HepG2 (cell line): ENCODE results near the gene DNAJC30. TPM values are rescaled to one million over a fixed set of nuclear protein-coding genes. Genes with fewer than 3 reads are reported as not detected.

Source experiments
- JDP2 ChIP-seq: sonication (generic); formaldehyde crosslinking; IDR thresholded peaks from 2 replicates; pipeline ENCODE4 v1.8.1; 2022; ENCODE audit warnings: missing genetic modification reagents, borderline replicate concordance
- KAT7 ChIP-seq: IDR thresholded peaks from 2 replicates; pipeline ENCODE4 v1.6.1; 2018; ENCODE audit warnings: borderline replicate concordance, missing compliant biosample characterization
- MAFG ChIP-seq: sonication (generic); formaldehyde crosslinking; IDR thresholded peaks from 2 replicates; pipeline ENCODE4 v1.5.1; 2020; ENCODE audit warnings: mild to moderate bottlenecking, missing genetic modification reagents
- MAFK ChIP-seq, 2 experiments: IDR thresholded peaks in 1 of 2; conservative IDR thresholded peaks in 1 of 2; 2 replicates each; pipeline ENCODE4 v1.6.1; 2011; ENCODE audit warnings: improper control_type of control experiment in 2 of 2, low read length in 2 of 2
- NR2F2 ChIP-seq: IDR thresholded peaks from 2 replicates; pipeline ENCODE4 v1.6.1; 2012; ENCODE audit warnings: low read depth, inconsistent platforms, borderline replicate concordance
- SMC3 ChIP-seq: IDR thresholded peaks from 2 replicates; pipeline ENCODE4 v1.6.1; 2011; ENCODE audit warnings: low read length, improper control_type of control experiment
- TRIM24 ChIP-seq: sonication (generic); formaldehyde crosslinking; IDR thresholded peaks from 2 replicates; pipeline ENCODE4 v1.8.0; 2022; ENCODE audit warnings: mild to moderate bottlenecking, missing genetic modification reagents
- ZFP36L1 ChIP-seq: sonication (generic); formaldehyde crosslinking; IDR thresholded peaks from 2 replicates; pipeline ENCODE4 v1.8.0; 2022; ENCODE audit warnings: mild to moderate bottlenecking, missing genetic modification reagents, moderate library complexity
- ZNF3 ChIP-seq: IDR thresholded peaks from 2 replicates; pipeline ENCODE4 v1.7.0; 2017; ENCODE audit warnings: inconsistent platforms
- ZNF512 ChIP-seq: sonication (generic); formaldehyde crosslinking; IDR thresholded peaks from 2 replicates; pipeline ENCODE4 v1.4.0; 2020; ENCODE audit warnings: mild to moderate bottlenecking, missing genetic modification reagents
- ZNF552 ChIP-seq: sonication (generic); formaldehyde crosslinking; IDR thresholded peaks from 2 replicates; pipeline ENCODE4 v1.9.0; 2022; ENCODE audit warnings: missing genetic modification reagents, mild to moderate bottlenecking, borderline replicate concordance
- ZNF724P ChIP-seq: sonication (generic); formaldehyde crosslinking; IDR thresholded peaks from 2 replicates; pipeline ENCODE4 v1.8.0; 2022; ENCODE audit warnings: missing genetic modification reagents, borderline replicate concordance
- ZNF768 ChIP-seq: sonication (generic); formaldehyde crosslinking; IDR thresholded peaks from 2 replicates; pipeline ENCODE4 v1.4.0; 2020; ENCODE audit warnings: missing genetic modification reagents
- polyA plus RNA-seq, 8 experiments: library from polyadenylated mRNA; depleted of rRNA in 3 of 8; stranded (reverse) in 7 of 8; unstranded in 1 of 8; fragments of >200 nt; fragmentation: Illumina TruSeq in 4 of 8; extraction: Trizol in 4 of 8; gene quantifications; 2 replicates each; pipeline versions ENCODE4 v1.2.1 to v1.2.3, GENCODE V29; 2011 to 2016; ENCODE audit warnings: low read depth in 4 of 8, missing spikeins in 1 of 8, mixed read lengths in 1 of 8; ENCODE audit not compliant: insufficient read depth in 1 of 8
- total RNA-seq, 5 experiments: library from RNA; depleted of rRNA; stranded (reverse); fragments of >200 nt; fragmentation: Illumina TruSeq; extraction: Trizol; gene quantifications; 2 replicates each; pipeline ENCODE4 v1.2.3, GENCODE V29; 2016; ENCODE audit warnings: low read depth in 1 of 5
- TF ChIP-seq, protein P1 (sequence below), 2 experiments: sonication (generic) in 1 of 2; formaldehyde crosslinking in 1 of 2; IDR thresholded peaks; 2 replicates each; pipeline versions ENCODE4 v1.6.1 to v1.9.0; 2014 to 2022; ENCODE audit warnings: antibody characterized with exemption in 1 of 2, borderline replicate concordance in 1 of 2, inconsistent platforms in 1 of 2, low read depth in 1 of 2, missing genetic modification reagents in 1 of 2
- TF ChIP-seq, protein P2 (sequence below): sonication (generic); formaldehyde crosslinking; IDR thresholded peaks from 2 replicates; pipeline ENCODE4 v1.4.0; 2020; ENCODE audit warnings: low read depth, missing genetic modification reagents

DNAJC30 gene
- total and polyA plus RNA-seq, 2 of the 13 experiments (the other 11 are each of a cell fraction or from before 2014, with no cell fraction given), result 3.3 to 3.8 TPM

DNA sequence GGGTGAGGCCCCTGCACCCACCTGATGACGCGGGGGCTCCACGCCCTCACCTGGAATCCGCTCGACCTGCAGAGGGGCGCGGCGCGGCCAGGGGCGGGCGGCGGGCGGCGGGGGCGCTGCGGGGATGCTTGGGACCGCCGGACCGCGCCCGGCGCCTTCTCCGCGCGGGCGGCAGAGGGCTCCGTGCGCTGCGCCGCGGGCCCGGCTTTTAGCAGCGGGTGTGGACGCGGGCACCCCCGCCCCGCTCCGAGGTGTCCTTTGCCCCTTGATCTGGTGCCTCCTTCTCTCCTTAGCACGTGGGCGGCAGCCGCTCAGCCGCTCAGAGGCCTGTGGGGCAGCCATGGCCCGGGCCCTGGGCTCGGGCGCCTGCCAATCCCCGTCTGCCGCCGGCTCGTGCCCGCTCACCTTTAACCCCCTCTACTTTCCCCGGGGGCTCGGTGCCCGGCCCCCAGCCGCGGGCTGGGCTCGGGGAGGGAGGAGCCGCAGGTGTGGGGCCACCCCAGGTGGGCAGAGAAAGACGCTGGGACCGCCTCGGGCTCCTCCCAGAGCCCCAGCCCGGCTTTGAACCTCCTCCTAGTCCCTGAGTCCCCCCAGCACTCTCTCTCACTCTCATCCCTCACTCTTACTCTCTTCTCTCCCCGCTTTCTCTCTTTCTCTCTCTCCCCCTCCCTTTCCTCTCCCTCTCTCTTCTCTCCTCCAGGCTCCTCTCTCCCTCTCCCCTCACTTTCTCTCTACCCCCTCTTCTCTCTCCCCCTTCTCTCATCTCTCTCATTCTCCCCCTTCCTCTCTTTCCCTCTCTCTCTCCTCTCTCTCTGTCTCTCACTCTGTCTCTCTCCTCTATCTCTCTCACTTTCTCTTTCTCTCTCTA, 35.3 kb downstream of the DNAJC30 start (continued):
- TF ChIP-seq, protein P1, sequence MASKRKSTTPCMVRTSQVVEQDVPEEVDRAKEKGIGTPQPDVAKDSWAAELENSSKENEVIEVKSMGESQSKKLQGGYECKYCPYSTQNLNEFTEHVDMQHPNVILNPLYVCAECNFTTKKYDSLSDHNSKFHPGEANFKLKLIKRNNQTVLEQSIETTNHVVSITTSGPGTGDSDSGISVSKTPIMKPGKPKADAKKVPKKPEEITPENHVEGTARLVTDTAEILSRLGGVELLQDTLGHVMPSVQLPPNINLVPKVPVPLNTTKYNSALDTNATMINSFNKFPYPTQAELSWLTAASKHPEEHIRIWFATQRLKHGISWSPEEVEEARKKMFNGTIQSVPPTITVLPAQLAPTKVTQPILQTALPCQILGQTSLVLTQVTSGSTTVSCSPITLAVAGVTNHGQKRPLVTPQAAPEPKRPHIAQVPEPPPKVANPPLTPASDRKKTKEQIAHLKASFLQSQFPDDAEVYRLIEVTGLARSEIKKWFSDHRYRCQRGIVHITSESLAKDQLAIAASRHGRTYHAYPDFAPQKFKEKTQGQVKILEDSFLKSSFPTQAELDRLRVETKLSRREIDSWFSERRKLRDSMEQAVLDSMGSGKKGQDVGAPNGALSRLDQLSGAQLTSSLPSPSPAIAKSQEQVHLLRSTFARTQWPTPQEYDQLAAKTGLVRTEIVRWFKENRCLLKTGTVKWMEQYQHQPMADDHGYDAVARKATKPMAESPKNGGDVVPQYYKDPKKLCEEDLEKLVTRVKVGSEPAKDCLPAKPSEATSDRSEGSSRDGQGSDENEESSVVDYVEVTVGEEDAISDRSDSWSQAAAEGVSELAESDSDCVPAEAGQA (IDR thresholded peaks at IDR 0.05; ENCODE audit: low read depth), result 0 out of 2 replicates have a peak, but pooled peaks have one; percentile 10
- TF ChIP-seq, protein P1 (CRISPR knock-in tag; IDR thresholded peaks at IDR 0.05; ENCODE audit: borderline replicate concordance), result no peak
- TF ChIP-seq TRIM24 (peak; percentile 14; the same call in 1 of the 2 replicates), SMC3 (no peak), ZNF512 (CRISPR knock-in tag) (peak; percentile 93), ZNF552 (no peak; the same call in 1 of the 2 replicates), JDP2 (no peak), MAFG (CRISPR knock-in tag) (no peak), ZNF768 (CRISPR knock-in tag) (no peak), NR2F2 (peak; percentile 50; the same call in 1 of the 2 replicates), ZNF3 (no peak), ZFP36L1 (CRISPR knock-in tag) (no peak), KAT7 (CRISPR knock-in tag) (no peak), MAFK (conservative IDR thresholded peaks at IDR 0.05 in 1 of 2, IDR thresholded peaks at IDR 0.05 in 1 of 2; ENCODE audit: low read length in 2 of 2) (no peak), ZNF724P (CRISPR knock-in tag) (no peak)
- TF ChIP-seq, protein P2, sequence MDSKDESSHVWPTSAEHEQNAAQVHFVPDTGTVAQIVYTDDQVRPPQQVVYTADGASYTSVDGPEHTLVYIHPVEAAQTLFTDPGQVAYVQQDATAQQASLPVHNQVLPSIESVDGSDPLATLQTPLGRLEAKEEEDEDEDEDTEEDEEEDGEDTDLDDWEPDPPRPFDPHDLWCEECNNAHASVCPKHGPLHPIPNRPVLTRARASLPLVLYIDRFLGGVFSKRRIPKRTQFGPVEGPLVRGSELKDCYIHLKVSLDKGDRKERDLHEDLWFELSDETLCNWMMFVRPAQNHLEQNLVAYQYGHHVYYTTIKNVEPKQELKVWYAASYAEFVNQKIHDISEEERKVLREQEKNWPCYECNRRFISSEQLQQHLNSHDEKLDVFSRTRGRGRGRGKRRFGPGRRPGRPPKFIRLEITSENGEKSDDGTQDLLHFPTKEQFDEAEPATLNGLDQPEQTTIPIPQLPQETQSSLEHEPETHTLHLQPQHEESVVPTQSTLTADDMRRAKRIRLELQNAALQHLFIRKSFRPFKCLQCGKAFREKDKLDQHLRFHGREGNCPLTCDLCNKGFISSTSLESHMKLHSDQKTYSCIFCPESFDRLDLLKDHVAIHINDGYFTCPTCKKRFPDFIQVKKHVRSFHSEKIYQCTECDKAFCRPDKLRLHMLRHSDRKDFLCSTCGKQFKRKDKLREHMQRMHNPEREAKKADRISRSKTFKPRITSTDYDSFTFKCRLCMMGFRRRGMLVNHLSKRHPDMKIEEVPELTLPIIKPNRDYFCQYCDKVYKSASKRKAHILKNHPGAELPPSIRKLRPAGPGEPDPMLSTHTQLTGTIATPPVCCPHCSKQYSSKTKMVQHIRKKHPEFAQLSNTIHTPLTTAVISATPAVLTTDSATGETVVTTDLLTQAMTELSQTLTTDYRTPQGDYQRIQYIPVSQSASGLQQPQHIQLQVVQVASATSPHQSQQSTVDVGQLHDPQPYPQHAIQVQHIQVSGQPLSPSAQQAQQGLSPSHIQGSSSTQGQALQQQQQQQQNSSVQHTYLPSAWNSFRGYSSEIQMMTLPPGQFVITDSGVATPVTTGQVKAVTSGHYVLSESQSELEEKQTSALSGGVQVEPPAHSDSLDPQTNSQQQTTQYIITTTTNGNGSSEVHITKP, result no peak
